Heart right ventricle (tissue), 16 donors: ENCODE results near the gene MYH4. TPM values are rescaled to one million over a fixed set of nuclear protein-coding genes. Genes with fewer than 3 reads are reported as not detected.

Experiments
- ATAC-seq, 8 donors: fragments of 200-7000 bp; cut with Tn5 transposase; one replicate each; pipeline ENCODE4 v1.9.1; 2020; ENCODE audit warnings: mild to moderate bottlenecking in 8 of 8, moderate library complexity in 8 of 8, moderate number of reproducible peaks in 1 of 8
- DNase-seq, 2 donors: peaks; one replicate each; pipeline ENCODE4 v3.0.0-alpha.2; 2020
- H3K27ac ChIP-seq, 10 donors: fragments of 200-600 bp; sonication (generic) in 2 of 10; one replicate each; pipeline versions ENCODE4 v1.5.0 to v1.8.0; 2020 to 2022; ENCODE audit warnings: mild to moderate bottlenecking in 3 of 10
- H3K27me3 ChIP-seq, 7 donors: fragments of 200-600 bp; one replicate each; pipeline ENCODE4 v1.8.0; 2021 to 2022; ENCODE audit warnings: mild to moderate bottlenecking in 2 of 7
- H3K36me3 ChIP-seq, 9 donors: fragments of 200-600 bp; sonication (generic) in 1 of 9; one replicate each; pipeline versions ENCODE4 v1.5.0 to v1.8.0; 2020 to 2022; ENCODE audit warnings: mild to moderate bottlenecking in 2 of 9
- H3K4me1 ChIP-seq, 9 donors: fragments of 200-600 bp; sonication (generic) in 1 of 9; one replicate each; pipeline versions ENCODE4 v1.5.0 to v1.8.0; 2020 to 2022; ENCODE audit warnings: mild to moderate bottlenecking in 4 of 9
- H3K4me3 ChIP-seq, 10 donors: fragments of 200-600 bp; sonication (generic) in 2 of 10; one replicate each; pipeline versions ENCODE4 v1.5.0 to v1.8.0; 2020 to 2022; ENCODE audit warnings: mild to moderate bottlenecking in 7 of 10, moderate library complexity in 2 of 10
- H3K9me3 ChIP-seq, 11 donors: fragments of 200-600 bp in 10 of 11; sonication (generic) in 2 of 11; one replicate each; pipeline versions ENCODE4 v1.5.0 to v1.8.0; 2013 to 2022; ENCODE audit warnings: mild to moderate bottlenecking in 2 of 11, control low read depth in 1 of 11, moderate library complexity in 1 of 11
- CTCF ChIP-seq, 9 donors: fragments of 200-600 bp; sonication (generic) in 2 of 9; IDR thresholded peaks; one replicate each; pipeline versions ENCODE4 v1.5.0 to v1.8.0; 2021 to 2022; ENCODE audit warnings: antibody characterized with exemption in 9 of 9, mild to moderate bottlenecking in 5 of 9, moderate library complexity in 1 of 9
- WGBS, 2 donors: extraction: QIAGEN DNeasy Blood & Tissue Kit; methylation state at CpG; one replicate each; pipeline ENCODE4 v1.1.7; 2013; ENCODE audit warnings: inconsistent platforms in 1 of 2; 5-methylcytosine and 5-hydroxymethylcytosine counted together
- intact Hi-C, 10 donors: fragments of 100-400 bp; cut with DNase I; formaldehyde crosslinking; loops; one replicate each; pipeline versions ENCODE4 v1.11.1 to v1.14.2; 2022
- polyA plus RNA-seq, 2 donors: library from polyadenylated mRNA; stranded (reverse); fragments of 200-250 nt; gene quantifications; one replicate each; pipeline ENCODE4 v1.2.3, GENCODE V29; 2013
- total RNA-seq, 10 donors: library from RNA; stranded (reverse); fragmentation: NEBNext Ultra II Directional in 3 of 10; extraction: Animal tissue kit (Norgen Biotek cat#: 25700) in 3 of 10; gene quantifications; one replicate each; pipeline versions ENCODE4 v1.2.1 to v1.2.4, GENCODE V29; 2021 to 2023
- donor health status: Arrhythmogenic right ventricular cardiomyopathy.
- donor health status: ischemic (EF 13 %, LVEDD 7.1; RV severe dilation, severe dysfunction).
- donor health status: healthy with polysubstance abuse.
- donor health status: DM: no; HTN: yes; CAD: no.
- donor health status: DM: no; HTN: no; CAD: no.
- donor health status: ischemic (EF 25% LVEDD 6.9; RV normal size, moderate dysfunction).
- donor health status: ischemic (EF 25% LVEDD 5.7; RV mildly dilated, moderate dysfunction).
- donor health status: healthy.
- donor health status: DM: yes; HTN: yes; CAD: no.
- donor health status: Ischemic cardiomyopathy.
- donor health status: ischemic (EF 35%, LVEDD 5.7; RV mildly dilated, moderate dysfunction).
- donor health status: nonischemic (EF 11% LVEDD 7.7; RV severe dilation, severe dysfunction).
- donor health status: DM: yes; HTN: yes; CAD: no.
- donor health status: PGD.
- donor health status: ischemic (EF 29% LVEDD 5.4; RV normal size, mild dysfunction).
- donor health status: nonischemic (EF 23%, LVEDD 6.1; RV moderate dilation, normal function).

Gene MYH4
- total and polyA plus RNA-seq, 12 donors: not detected

GRCh38 chr17:10447026-10447931 is 22.1 kb downstream of the MYH4 start:
- no peak for TF ChIP-seq CTCF (IDR thresholded peaks at IDR 0.05)
- Histone ChIP-seq H3K27ac (no peak overlapping the region), H3K4me1 (no peaks in the 10 kb centered on the region), H3K27me3 (peaks cover 0 to 6% (median 0%) of the 10 kb centered on the region in 7 donors), H3K36me3 (no peaks in the 10 kb centered on the region), H3K9me3 (no peaks in the 10 kb centered on the region), H3K4me3 (no peak overlapping the region)
- 67% methylated on average over 7 of the region's 7 CpGs for WGBS, 2 donors
- intact Hi-C loops: no loop called here
- DNase-seq: no peak
- no peak for ATAC-seq

- no peak overlapping the region for H3K27ac ChIP-seq
- peaks cover 0 to 12% (median 0%) of the 10 kb centered on the region in 7 donors for H3K27me3 ChIP-seq
- no peak for DNase-seq
- 72 to 84% methylated on average over 1 of the region's 1 CpG for WGBS, 2 donors
- no peak for ATAC-seq
- H3K9me3 ChIP-seq: no peaks in the 10 kb centered on the region
- H3K36me3 ChIP-seq: no peaks in the 10 kb centered on the region
- no peaks in the 10 kb centered on the region for H3K4me1 ChIP-seq
- no peak for TF ChIP-seq CTCF (IDR thresholded peaks at IDR 0.05)
- intact Hi-C loops: no loop called here
- H3K4me3 ChIP-seq: no peak overlapping the region
These were observed 29.5 kb downstream of the MYH4 start for GRCh38 chr17:10439816-10440215.

- Histone ChIP-seq H3K36me3 (no peaks in the 10 kb centered on the region), H3K9me3 (peaks cover 0 to 29% (median 0%) of the 10 kb centered on the region in 11 donors), H3K27me3 (peaks cover 0 to 5% (median 0%) of the 10 kb centered on the region in 7 donors), H3K27ac (no peak overlapping the region), H3K4me1 (no peaks in the 10 kb centered on the region), H3K4me3 (no peak overlapping the region)
- WGBS, 2 donors: 65 to 76% methylated on average over 3 of the region's 3 CpGs
- DNase-seq: no peak
- no peak for ATAC-seq
- no peak for TF ChIP-seq CTCF (IDR thresholded peaks at IDR 0.05)
- intact Hi-C loops: no loop called here
These were observed 34.3 kb downstream of the MYH4 start for GRCh38 chr17:10435096-10435495.

GRCh38 chr17:10429421-10430045 is 39.8 kb downstream of the MYH4 start:
- DNase-seq (no peak), ATAC-seq (no peak)
- 71 to 89% methylated on average over 2 of the region's 2 CpGs for WGBS, 2 donors
- Histone ChIP-seq H3K36me3 (no peaks in the 10 kb centered on the region), H3K9me3 (peaks cover 0 to 29% (median 0%) of the 10 kb centered on the region in 11 donors), H3K27me3 (no peaks in the 10 kb centered on the region), H3K4me3 (no peak overlapping the region), H3K4me1 (no peaks in the 10 kb centered on the region), H3K27ac (no peak overlapping the region)
- no peak for TF ChIP-seq CTCF (IDR thresholded peaks at IDR 0.05)
- intact Hi-C loops: no loop called here
